ENCODE results near the gene TUBB2A.

GRCh38 chr6:3117912-3118352 lies 39.4 kb downstream of the TUBB2A start:
- no peak for TF ChIP-seq CTCF (IDR thresholded peaks at IDR 0.05)
- TF ChIP-seq POLR2AphosphoS5 (IDR thresholded peaks at IDR 0.05; ENCODE audit: low read depth, low read length), result no peak

Data from Panc1 (cell line).